ENCODE results near the gene CYP2A13. TPM values are rescaled to one million over a fixed set of nuclear protein-coding genes. Genes with fewer than 3 reads are reported as not detected.

Gene CYP2A13
- total RNA-seq, 4 donors from 2014 or later = not detected

GRCh38 chr19:41064974-41065569 lies 23.2 kb upstream of the CYP2A13 start:
- Histone ChIP-seq H3K27ac (no peak overlapping the region), H3K9me3 (no peaks in the 10 kb centered on the region), H3K27me3 (peaks cover 53% of the 10 kb centered on the region), H3K4me1 (no peaks in the 10 kb centered on the region), H3K36me3 (no peaks in the 10 kb centered on the region), H3K4me3 (no peak overlapping the region)
- WGBS, 2 donors (ENCODE audit: low coverage in 1 of 2) = 40 to 49% methylated on average over 5 of the region's 7 CpGs
- TF ChIP-seq POLR2A (IDR thresholded peaks at IDR 0.05) = no peak
- no peak for TF ChIP-seq EP300 (IDR thresholded peaks at IDR 0.05)
- TF ChIP-seq POLR2AphosphoS5 (IDR thresholded peaks at IDR 0.05) = no peak
- no peak for TF ChIP-seq CTCF (IDR thresholded peaks at IDR 0.05)
- ATAC-seq = no peak

GRCh38 chr19:41076286-41076685 lies 12.0 kb upstream of the CYP2A13 start:
- H3K4me3 ChIP-seq = no peak overlapping the region
- H3K27me3 ChIP-seq = peaks cover 22% of the 10 kb centered on the region
- ATAC-seq = no peak
- H3K9me3 ChIP-seq = peaks cover 0 to 27% (median 0%) of the 10 kb centered on the region in 3 donors
- 83 to 88% methylated on average over 2 to 3 of the region's 3 CpGs for WGBS, 2 donors (ENCODE audit: low coverage in 1 of 2)
- TF ChIP-seq POLR2AphosphoS5 (IDR thresholded peaks at IDR 0.05) (no peak), POLR2A (IDR thresholded peaks at IDR 0.05) (no peak), CTCF (IDR thresholded peaks at IDR 0.05) (no peak), EP300 (IDR thresholded peaks at IDR 0.05) (no peak)
- no peaks in the 10 kb centered on the region for H3K4me1 ChIP-seq
- H3K36me3 ChIP-seq = no peaks in the 10 kb centered on the region
- H3K27ac ChIP-seq = no peak overlapping the region

GRCh38 chr19:41083516-41083915 lies 4.7 kb upstream of the CYP2A13 start:
- H3K27ac ChIP-seq = no peak overlapping the region
- H3K4me3 ChIP-seq = no peak overlapping the region
- WGBS, 2 donors (ENCODE audit: low coverage in 1 of 2) = 56% methylated on average over 2 of the region's 2 CpGs
- H3K4me1 ChIP-seq = no peaks in the 10 kb centered on the region
- no peaks in the 10 kb centered on the region for H3K36me3 ChIP-seq
- H3K9me3 ChIP-seq = peaks cover 0 to 21% (median 0%) of the 10 kb centered on the region in 3 donors
- TF ChIP-seq EP300 (IDR thresholded peaks at IDR 0.05) (no peak), CTCF (IDR thresholded peaks at IDR 0.05) (no peak), POLR2A (IDR thresholded peaks at IDR 0.05) (no peak), POLR2AphosphoS5 (IDR thresholded peaks at IDR 0.05) (no peak)
- no peak for ATAC-seq
- H3K27me3 ChIP-seq = peaks cover 44% of the 10 kb centered on the region

- H3K4me1 ChIP-seq = no peaks in the 10 kb centered on the region
- ATAC-seq = no peak
- H3K4me3 ChIP-seq = no peak overlapping the region
- no peak overlapping the region for H3K27ac ChIP-seq
- H3K27me3 ChIP-seq = peaks cover 56% of the 10 kb centered on the region
- H3K36me3 ChIP-seq = no peaks in the 10 kb centered on the region
- WGBS, 2 donors (ENCODE audit: low coverage in 1 of 2) = 83% methylated on average over 1 of the region's 1 CpG; no CpG with 5 or more reads in 1 of the 2 donors
- H3K9me3 ChIP-seq = no peaks in the 10 kb centered on the region
- TF ChIP-seq EP300 (IDR thresholded peaks at IDR 0.05) (no peak), CTCF (IDR thresholded peaks at IDR 0.05) (no peak), POLR2A (IDR thresholded peaks at IDR 0.05) (no peak), POLR2AphosphoS5 (IDR thresholded peaks at IDR 0.05) (no peak)
These were observed 2.4 kb upstream of the CYP2A13 start for GRCh38 chr19:41085748-41086415.

GRCh38 chr19:41089959-41090358 lies 1.7 kb downstream of the CYP2A13 start:
- Histone ChIP-seq H3K27me3 (peaks cover 69% of the 10 kb centered on the region), H3K9me3 (no peaks in the 10 kb centered on the region), H3K27ac (no peak overlapping the region), H3K4me1 (no peaks in the 10 kb centered on the region), H3K4me3 (no peak overlapping the region), H3K36me3 (no peaks in the 10 kb centered on the region)
- TF ChIP-seq POLR2AphosphoS5 (IDR thresholded peaks at IDR 0.05) = no peak
- no peak for TF ChIP-seq EP300 (IDR thresholded peaks at IDR 0.05)
- no peak for TF ChIP-seq POLR2A (IDR thresholded peaks at IDR 0.05)
- no peak for TF ChIP-seq CTCF (IDR thresholded peaks at IDR 0.05)
- no CpG with 5 or more reads among the region's 32 CpGs for WGBS, 2 donors (ENCODE audit: low coverage in 1 of 2)
- ATAC-seq = no peak

Measured in gastroesophageal sphincter (tissue), 4 donors.